Measurements from ENCODE around the gene FPR3. TPM values are rescaled to one million over a fixed set of nuclear protein-coding genes. Genes with fewer than 3 reads are reported as not detected.

The FPR3 gene
- total and polyA plus RNA-seq, 2 experiments from 2014 or later: not detected

DNA sequence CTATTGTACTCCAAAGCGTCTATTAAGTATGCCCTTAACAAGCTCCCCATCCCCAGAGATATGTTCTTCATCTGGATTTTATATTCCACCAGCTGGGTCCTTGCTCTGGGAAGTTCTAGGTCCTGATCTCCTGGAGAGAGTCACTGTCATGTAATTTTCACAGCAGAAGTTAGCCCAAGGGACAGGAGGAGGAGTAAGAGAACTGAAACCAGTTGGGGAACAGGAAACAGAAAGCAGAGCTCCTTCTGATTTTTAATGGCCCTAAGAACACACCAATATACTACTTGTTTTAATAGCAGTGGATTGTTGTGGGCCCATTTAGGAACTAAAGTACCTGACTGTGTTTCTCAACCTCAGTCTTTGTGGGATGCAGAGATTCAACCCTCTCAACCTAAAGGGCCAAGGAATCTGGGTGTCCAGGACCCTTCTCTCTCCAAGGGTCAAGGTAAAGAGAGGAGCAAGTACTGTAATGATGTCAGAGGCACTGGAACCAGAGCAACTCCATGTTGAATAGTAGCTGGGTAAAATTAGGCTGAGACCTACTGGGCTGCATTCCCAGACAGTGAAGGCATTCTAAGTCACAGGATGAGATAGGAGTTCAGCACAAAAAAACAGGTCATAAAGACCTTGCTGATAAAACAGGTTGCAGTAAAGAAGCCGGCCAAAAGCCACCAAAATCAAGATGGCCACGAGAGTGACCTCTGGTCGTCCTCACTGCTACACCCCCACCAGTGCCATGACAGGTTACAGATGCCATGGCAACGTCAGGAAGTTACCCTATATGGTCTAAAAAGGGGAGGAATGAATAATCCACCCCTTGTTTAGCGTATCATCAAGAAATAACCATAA lies 8.1 kb upstream of the FPR3 start:
- no peaks in the 10 kb centered on the region for H4K20me1 ChIP-seq (replicated peaks; ENCODE audit: insufficient read depth)
- no peaks in the 10 kb centered on the region for H3K79me2 ChIP-seq (replicated peaks; ENCODE audit: insufficient read depth)
- H3K4me1 Mint-ChIP-seq: no peaks in the 10 kb centered on the region
- no peak overlapping the region for H3K27ac ChIP-seq (ENCODE audit: low read depth)
- no peaks in the 10 kb centered on the region for H3K27me3 Mint-ChIP-seq (ENCODE audit: insufficient read depth, low read depth, poor library complexity)
- H3K9me2 ChIP-seq (ENCODE audit: insufficient read depth): peaks cover 4% of the 10 kb centered on the region; the same call in 1 of the 2 replicates
- H3K27ac Mint-ChIP-seq: no peak overlapping the region
- H3K4me3 Mint-ChIP-seq: no peak overlapping the region
- peaks cover 4% of the 10 kb centered on the region; the same call in 2 of the 3 replicates for H3K36me3 Mint-ChIP-seq (ENCODE audit: low read depth)
- peaks cover 37% of the 10 kb centered on the region for H3K9me3 Mint-ChIP-seq
- no peak overlapping the region for H3K4me2 ChIP-seq
- H2AFZ ChIP-seq: no peak overlapping the region
- H3K27me3 ChIP-seq (ENCODE audit: insufficient read depth): no peaks in the 10 kb centered on the region
- no peaks in the 10 kb centered on the region for H3K36me3 ChIP-seq (ENCODE audit: insufficient read depth)
- no peaks in the 10 kb centered on the region for H3F3A ChIP-seq (replicated peaks; ENCODE audit: low read depth)
- TF ChIP-seq ZNF331 (CRISPR knock-in tag; IDR thresholded peaks at IDR 0.05; ENCODE audit: low read depth) (no peak), POLR2AphosphoS5 (IDR thresholded peaks at IDR 0.05; ENCODE audit: low read depth) (no peak), CTCF (conservative IDR thresholded peaks at IDR 0.05; ENCODE audit: low read depth in 2 of 2) (no peak), ZNF114 (CRISPR knock-in tag; IDR thresholded peaks at IDR 0.05) (no peak), CREB1 (CRISPR knock-in tag; IDR thresholded peaks at IDR 0.05; ENCODE audit: low read depth) (no peak), JUNB (IDR thresholded peaks at IDR 0.05; ENCODE audit: unreplicated experiment) (no peak), STAT1 (IDR thresholded peaks at IDR 0.05; ENCODE audit: unreplicated experiment) (no peak), NANOG (IDR thresholded peaks at IDR 0.05; ENCODE audit: borderline replicate concordance) (no peak), EZH2 (IDR thresholded peaks at IDR 0.05; ENCODE audit: low read depth, unreplicated experiment) (no peak)
- TF ChIP-seq, protein P1, sequence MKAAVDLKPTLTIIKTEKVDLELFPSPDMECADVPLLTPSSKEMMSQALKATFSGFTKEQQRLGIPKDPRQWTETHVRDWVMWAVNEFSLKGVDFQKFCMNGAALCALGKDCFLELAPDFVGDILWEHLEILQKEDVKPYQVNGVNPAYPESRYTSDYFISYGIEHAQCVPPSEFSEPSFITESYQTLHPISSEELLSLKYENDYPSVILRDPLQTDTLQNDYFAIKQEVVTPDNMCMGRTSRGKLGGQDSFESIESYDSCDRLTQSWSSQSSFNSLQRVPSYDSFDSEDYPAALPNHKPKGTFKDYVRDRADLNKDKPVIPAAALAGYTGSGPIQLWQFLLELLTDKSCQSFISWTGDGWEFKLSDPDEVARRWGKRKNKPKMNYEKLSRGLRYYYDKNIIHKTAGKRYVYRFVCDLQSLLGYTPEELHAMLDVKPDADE (IDR thresholded peaks at IDR 0.05): no peak
- no peaks in the 10 kb centered on the region for H3K4me1 ChIP-seq (ENCODE audit: insufficient read depth)
- DNase-seq (ENCODE audit: low spot score): no peak
- ATAC-seq: no peak
- no peak overlapping the region for H3K4me3 ChIP-seq

DNA sequence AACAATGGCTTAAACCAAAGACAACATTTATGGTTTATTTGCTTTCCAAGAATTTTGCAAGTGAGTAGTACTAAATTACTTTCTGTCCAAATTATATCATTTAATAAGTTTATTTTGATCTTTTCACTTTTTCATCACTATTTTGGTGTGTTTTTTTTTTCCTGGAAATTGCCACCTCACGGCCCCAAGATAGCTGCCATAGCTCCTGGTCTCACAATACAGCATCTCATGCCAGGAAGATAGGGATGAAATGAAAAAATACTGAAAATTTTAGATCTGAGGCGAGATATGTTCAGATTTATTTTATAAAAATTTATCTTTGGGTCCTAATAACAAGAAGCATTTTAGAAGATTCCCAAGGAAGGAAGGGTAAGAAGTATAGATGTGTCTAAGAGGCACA lies 6.9 kb upstream of the FPR3 start:
- no peaks in the 10 kb centered on the region for H3K79me2 ChIP-seq (replicated peaks; ENCODE audit: insufficient read depth)
- peaks cover 45% of the 10 kb centered on the region for H3K9me3 Mint-ChIP-seq
- TF ChIP-seq, protein P2, sequence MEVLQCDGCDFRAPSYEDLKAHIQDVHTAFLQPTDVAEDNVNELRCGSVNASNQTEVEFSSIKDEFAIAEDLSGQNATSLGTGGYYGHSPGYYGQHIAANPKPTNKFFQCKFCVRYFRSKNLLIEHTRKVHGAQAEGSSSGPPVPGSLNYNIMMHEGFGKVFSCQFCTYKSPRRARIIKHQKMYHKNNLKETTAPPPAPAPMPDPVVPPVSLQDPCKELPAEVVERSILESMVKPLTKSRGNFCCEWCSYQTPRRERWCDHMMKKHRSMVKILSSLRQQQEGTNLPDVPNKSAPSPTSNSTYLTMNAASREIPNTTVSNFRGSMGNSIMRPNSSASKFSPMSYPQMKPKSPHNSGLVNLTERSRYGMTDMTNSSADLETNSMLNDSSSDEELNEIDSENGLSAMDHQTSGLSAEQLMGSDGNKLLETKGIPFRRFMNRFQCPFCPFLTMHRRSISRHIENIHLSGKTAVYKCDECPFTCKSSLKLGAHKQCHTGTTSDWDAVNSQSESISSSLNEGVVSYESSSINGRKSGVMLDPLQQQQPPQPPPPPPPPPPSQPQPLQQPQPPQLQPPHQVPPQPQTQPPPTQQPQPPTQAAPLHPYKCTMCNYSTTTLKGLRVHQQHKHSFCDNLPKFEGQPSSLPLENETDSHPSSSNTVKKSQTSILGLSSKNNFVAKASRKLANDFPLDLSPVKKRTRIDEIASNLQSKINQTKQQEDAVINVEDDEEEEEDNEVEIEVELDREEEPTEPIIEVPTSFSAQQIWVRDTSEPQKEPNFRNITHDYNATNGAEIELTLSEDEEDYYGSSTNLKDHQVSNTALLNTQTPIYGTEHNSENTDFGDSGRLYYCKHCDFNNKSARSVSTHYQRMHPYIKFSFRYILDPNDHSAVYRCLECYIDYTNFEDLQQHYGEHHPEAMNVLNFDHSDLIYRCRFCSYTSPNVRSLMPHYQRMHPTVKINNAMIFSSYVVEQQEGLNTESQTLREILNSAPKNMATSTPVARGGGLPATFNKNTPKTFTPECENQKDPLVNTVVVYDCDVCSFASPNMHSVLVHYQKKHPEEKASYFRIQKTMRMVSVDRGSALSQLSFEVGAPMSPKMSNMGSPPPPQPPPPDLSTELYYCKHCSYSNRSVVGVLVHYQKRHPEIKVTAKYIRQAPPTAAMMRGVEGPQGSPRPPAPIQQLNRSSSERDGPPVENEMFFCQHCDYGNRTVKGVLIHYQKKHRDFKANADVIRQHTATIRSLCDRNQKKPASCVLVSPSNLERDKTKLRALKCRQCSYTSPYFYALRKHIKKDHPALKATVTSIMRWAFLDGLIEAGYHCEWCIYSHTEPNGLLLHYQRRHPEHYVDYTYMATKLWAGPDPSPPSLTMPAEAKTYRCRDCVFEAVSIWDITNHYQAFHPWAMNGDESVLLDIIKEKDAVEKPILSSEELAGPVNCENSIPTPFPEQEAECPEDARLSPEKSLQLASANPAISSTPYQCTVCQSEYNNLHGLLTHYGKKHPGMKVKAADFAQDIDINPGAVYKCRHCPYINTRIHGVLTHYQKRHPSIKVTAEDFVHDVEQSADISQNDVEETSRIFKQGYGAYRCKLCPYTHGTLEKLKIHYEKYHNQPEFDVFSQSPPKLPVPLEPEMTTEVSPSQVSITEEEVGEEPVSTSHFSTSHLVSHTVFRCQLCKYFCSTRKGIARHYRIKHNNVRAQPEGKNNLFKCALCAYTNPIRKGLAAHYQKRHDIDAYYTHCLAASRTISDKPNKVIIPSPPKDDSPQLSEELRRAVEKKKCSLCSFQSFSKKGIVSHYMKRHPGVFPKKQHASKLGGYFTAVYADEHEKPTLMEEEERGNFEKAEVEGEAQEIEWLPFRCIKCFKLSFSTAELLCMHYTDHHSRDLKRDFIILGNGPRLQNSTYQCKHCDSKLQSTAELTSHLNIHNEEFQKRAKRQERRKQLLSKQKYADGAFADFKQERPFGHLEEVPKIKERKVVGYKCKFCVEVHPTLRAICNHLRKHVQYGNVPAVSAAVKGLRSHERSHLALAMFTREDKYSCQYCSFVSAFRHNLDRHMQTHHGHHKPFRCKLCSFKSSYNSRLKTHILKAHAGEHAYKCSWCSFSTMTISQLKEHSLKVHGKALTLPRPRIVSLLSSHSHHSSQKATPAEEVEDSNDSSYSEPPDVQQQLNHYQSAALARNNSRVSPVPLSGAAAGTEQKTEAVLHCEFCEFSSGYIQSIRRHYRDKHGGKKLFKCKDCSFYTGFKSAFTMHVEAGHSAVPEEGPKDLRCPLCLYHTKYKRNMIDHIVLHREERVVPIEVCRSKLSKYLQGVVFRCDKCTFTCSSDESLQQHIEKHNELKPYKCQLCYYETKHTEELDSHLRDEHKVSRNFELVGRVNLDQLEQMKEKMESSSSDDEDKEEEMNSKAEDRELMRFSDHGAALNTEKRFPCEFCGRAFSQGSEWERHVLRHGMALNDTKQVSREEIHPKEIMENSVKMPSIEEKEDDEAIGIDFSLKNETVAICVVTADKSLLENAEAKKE (CRISPR knock-in tag; IDR thresholded peaks at IDR 0.05): no peak
- no peak for TF ChIP-seq ZNF331 (CRISPR knock-in tag; IDR thresholded peaks at IDR 0.05; ENCODE audit: low read depth)

More for the DNA sequence above, 6.9 kb upstream of the FPR3 start:
- no peak for DNase-seq (ENCODE audit: low spot score)
- Histone ChIP-seq H3K4me1 (ENCODE audit: insufficient read depth) (no peaks in the 10 kb centered on the region), H3K4me3 (no peak overlapping the region), H3K4me2 (no peak overlapping the region), H3K36me3 (ENCODE audit: insufficient read depth) (no peaks in the 10 kb centered on the region), H2AFZ (no peak overlapping the region), H3K27me3 (ENCODE audit: insufficient read depth) (no peaks in the 10 kb centered on the region), H3K9me2 (ENCODE audit: insufficient read depth) (peaks cover 4% of the 10 kb centered on the region; the same call in 1 of the 2 replicates), H4K20me1 (replicated peaks; ENCODE audit: insufficient read depth) (no peaks in the 10 kb centered on the region), H3K27ac (ENCODE audit: low read depth) (no peak overlapping the region), H3F3A (replicated peaks; ENCODE audit: low read depth) (no peaks in the 10 kb centered on the region)
- no peak overlapping the region for H3K27ac Mint-ChIP-seq
- H3K27me3 Mint-ChIP-seq (ENCODE audit: insufficient read depth, low read depth, poor library complexity): no peaks in the 10 kb centered on the region
- H3K4me1 Mint-ChIP-seq: no peaks in the 10 kb centered on the region
- ATAC-seq: no peak
- no peak overlapping the region for H3K4me3 Mint-ChIP-seq
- H3K36me3 Mint-ChIP-seq (ENCODE audit: low read depth): peaks cover 4% of the 10 kb centered on the region; the same call in 2 of the 3 replicates

All from GM23338 (cell line).